HepG2 (cell line): ENCODE results near the gene DVL3. TPM values are rescaled to one million over a fixed set of nuclear protein-coding genes. Genes with fewer than 3 reads are reported as not detected.
A peak's percentile ranks its signal among the peaks of the same experiment; 100 is the strongest.

Experiments
- ARNT2 ChIP-seq: sonication (generic); formaldehyde crosslinking; IDR thresholded peaks from 2 replicates; pipeline ENCODE4 v1.8.0; 2022; ENCODE audit warnings: mild to moderate bottlenecking, low read depth, missing genetic modification reagents, moderate library complexity
- FOXM1 ChIP-seq: sonication (generic); formaldehyde crosslinking; IDR thresholded peaks from 2 replicates; pipeline ENCODE4 v1.5.0; 2020; ENCODE audit warnings: missing genetic modification reagents
- HCFC1 ChIP-seq: fragments of 150-350 bp; IDR thresholded peaks from 2 replicates; pipeline ENCODE4 v1.6.1; 2014; ENCODE audit warnings: low read depth, low read length
- KMT2B ChIP-seq: IDR thresholded peaks from 2 replicates; pipeline ENCODE4 v1.6.1; 2016; ENCODE audit warnings: missing genetic modification reagents, missing compliant biosample characterization
- NFIB ChIP-seq: sonication (generic); formaldehyde crosslinking; IDR thresholded peaks from 2 replicates; pipeline ENCODE4 v1.9.0; 2021; ENCODE audit warnings: missing genetic modification reagents, mild to moderate bottlenecking, borderline replicate concordance
- SP5 ChIP-seq: IDR thresholded peaks from 2 replicates; pipeline ENCODE4 v1.6.1; 2016; ENCODE audit warnings: low read depth, borderline replicate concordance
- ZFP36 ChIP-seq: fragments of 150-350 bp; IDR thresholded peaks from 2 replicates; pipeline ENCODE4 v1.6.1; 2018; ENCODE audit warnings: borderline replicate concordance, low read length, low read depth; ENCODE audit not compliant: partially characterized antibody
- ZFP90 ChIP-seq: sonication (generic); formaldehyde crosslinking; IDR thresholded peaks from 2 replicates; pipeline ENCODE4 v1.8.0; 2022; ENCODE audit warnings: missing genetic modification reagents, mild to moderate bottlenecking, inconsistent platforms, borderline replicate concordance
- ZNF225 ChIP-seq: sonication (generic); formaldehyde crosslinking; IDR thresholded peaks from 2 replicates; pipeline ENCODE4 v1.4.0; 2020; ENCODE audit warnings: mild to moderate bottlenecking, missing genetic modification reagents
- ZZZ3 ChIP-seq: sonication (generic); formaldehyde crosslinking; IDR thresholded peaks from 2 replicates; pipeline ENCODE4 v1.4.0; 2020; ENCODE audit warnings: missing genetic modification reagents, mild to moderate bottlenecking, borderline replicate concordance
- polyA plus RNA-seq, 8 experiments: library from polyadenylated mRNA; depleted of rRNA in 3 of 8; stranded (reverse) in 7 of 8; unstranded in 1 of 8; fragments of >200 nt; fragmentation: Illumina TruSeq in 4 of 8; extraction: Trizol in 4 of 8; gene quantifications; 2 replicates each; pipeline versions ENCODE4 v1.2.1 to v1.2.3, GENCODE V29; 2011 to 2016; ENCODE audit warnings: low read depth in 4 of 8, missing spikeins in 1 of 8, mixed read lengths in 1 of 8; ENCODE audit not compliant: insufficient read depth in 1 of 8
- total RNA-seq, 5 experiments: library from RNA; depleted of rRNA; stranded (reverse); fragments of >200 nt; fragmentation: Illumina TruSeq; extraction: Trizol; gene quantifications; 2 replicates each; pipeline ENCODE4 v1.2.3, GENCODE V29; 2016; ENCODE audit warnings: low read depth in 1 of 5
- TF ChIP-seq, protein P1 (sequence below): sonication (generic); formaldehyde crosslinking; IDR thresholded peaks from 2 replicates; pipeline ENCODE4 v1.5.0; 2020; ENCODE audit warnings: missing genetic modification reagents, mild to moderate bottlenecking, borderline replicate concordance
- TF ChIP-seq, protein P2 (sequence below): sonication (generic); formaldehyde crosslinking; IDR thresholded peaks from 2 replicates; pipeline ENCODE4 v1.4.0; 2020; ENCODE audit warnings: missing genetic modification reagents
- TF ChIP-seq, protein P3 (sequence below): IDR thresholded peaks from 2 replicates; pipeline ENCODE4 v1.6.1; 2016; ENCODE audit warnings: missing biosample characterization, missing genetic modification reagents, low read depth
- TF ChIP-seq, protein P4 (sequence below): sonication (generic); formaldehyde crosslinking; IDR thresholded peaks from 2 replicates; pipeline ENCODE4 v1.5.0; 2020; ENCODE audit warnings: missing genetic modification reagents
- TF ChIP-seq, protein P5 (sequence below): sonication (generic); formaldehyde crosslinking; conservative IDR thresholded peaks from 2 replicates; pipeline ENCODE4 v1.8.1; 2023; ENCODE audit warnings: missing genetic modification reagents
- TF ChIP-seq, protein P6 (sequence below): IDR thresholded peaks from 2 replicates; pipeline ENCODE4 v1.6.1; 2016; ENCODE audit warnings: missing compliant biosample characterization, missing genetic modification reagents, borderline replicate concordance
- TF ChIP-seq, protein P7 (sequence below), 2 experiments: sonication (generic) in 1 of 2; formaldehyde crosslinking in 1 of 2; IDR thresholded peaks; 2 replicates each; pipeline versions ENCODE4 v1.5.1 to v1.6.1; 2011 to 2020; ENCODE audit warnings: borderline replicate concordance in 1 of 2, low read depth in 1 of 2, low read length in 1 of 2, mild to moderate bottlenecking in 1 of 2, missing genetic modification reagents in 1 of 2, moderate library complexity in 1 of 2

DVL3 gene
- total and polyA plus RNA-seq, 2 of the 13 experiments (the other 11 are each of a cell fraction or from before 2014, with no cell fraction given), result 29.0 to 36.1 TPM

DNA sequence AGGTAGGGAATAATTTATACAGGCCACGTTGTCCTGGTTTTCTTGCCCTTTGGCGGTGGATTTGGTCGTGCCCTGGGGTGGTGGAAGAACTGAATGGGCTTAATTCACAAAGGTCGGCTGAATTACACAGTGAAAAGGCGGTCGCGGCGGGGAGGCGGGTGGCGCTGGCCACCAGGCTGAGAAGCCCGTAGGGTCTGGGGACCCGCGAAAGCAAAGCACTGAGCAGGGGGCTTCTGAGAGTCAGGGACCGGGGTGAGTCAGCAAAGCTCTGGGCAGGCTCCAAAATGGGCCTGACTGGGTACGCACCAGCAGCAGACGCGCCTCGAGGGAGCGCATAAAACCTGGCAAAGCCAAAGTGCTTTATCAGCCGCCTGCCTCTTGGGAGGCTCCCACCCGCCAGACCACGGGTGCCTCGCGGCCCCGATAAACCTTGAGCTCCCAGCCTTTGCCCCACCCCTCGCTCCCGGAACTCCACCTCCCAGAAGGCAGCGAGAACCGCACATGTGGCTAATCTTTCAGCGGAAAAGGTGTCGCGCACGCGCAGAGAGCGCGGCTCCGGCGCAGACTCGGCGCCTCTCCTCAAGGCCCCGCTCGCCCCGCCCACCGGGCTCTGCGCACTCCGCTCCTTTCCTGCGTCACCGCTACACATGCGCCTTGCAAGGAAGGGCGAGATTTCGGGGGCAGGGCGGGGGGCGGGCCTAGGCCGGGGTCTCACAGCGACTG is 30.4 kb downstream of the DVL3 start (continued):
- TF ChIP-seq, protein P1, sequence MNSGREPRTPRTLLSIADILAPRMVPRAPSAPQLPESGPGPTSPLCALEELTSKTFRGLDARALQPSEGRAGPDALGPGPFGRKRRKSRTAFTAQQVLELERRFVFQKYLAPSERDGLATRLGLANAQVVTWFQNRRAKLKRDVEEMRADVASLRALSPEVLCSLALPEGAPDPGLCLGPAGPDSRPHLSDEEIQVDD (CRISPR knock-in tag), result no peak
- TF ChIP-seq FOXM1 (CRISPR knock-in tag), result no peak
- TF ChIP-seq SP5, result peak; percentile 47; the same call in 1 of the 2 replicates
- TF ChIP-seq ZNF225 (CRISPR knock-in tag), result no peak
- TF ChIP-seq ZFP36, result no peak
- 0 out of 2 replicates have a peak, but pooled peaks have one; percentile 31 for TF ChIP-seq KMT2B (CRISPR knock-in tag)
- TF ChIP-seq ZZZ3 (CRISPR knock-in tag), result no peak
- TF ChIP-seq, protein P2, sequence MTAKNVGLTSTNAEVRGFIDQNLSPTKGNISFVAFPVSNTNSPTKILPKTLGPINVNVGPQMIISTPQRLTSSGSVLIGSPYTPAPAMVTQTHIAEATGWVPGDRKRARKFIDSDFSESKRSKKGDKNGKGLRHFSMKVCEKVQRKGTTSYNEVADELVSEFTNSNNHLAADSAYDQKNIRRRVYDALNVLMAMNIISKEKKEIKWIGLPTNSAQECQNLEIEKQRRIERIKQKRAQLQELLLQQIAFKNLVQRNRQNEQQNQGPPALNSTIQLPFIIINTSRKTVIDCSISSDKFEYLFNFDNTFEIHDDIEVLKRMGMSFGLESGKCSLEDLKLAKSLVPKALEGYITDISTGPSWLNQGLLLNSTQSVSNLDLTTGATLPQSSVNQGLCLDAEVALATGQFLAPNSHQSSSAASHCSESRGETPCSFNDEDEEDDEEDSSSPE, result peak; percentile 71
- TF ChIP-seq, protein P3, sequence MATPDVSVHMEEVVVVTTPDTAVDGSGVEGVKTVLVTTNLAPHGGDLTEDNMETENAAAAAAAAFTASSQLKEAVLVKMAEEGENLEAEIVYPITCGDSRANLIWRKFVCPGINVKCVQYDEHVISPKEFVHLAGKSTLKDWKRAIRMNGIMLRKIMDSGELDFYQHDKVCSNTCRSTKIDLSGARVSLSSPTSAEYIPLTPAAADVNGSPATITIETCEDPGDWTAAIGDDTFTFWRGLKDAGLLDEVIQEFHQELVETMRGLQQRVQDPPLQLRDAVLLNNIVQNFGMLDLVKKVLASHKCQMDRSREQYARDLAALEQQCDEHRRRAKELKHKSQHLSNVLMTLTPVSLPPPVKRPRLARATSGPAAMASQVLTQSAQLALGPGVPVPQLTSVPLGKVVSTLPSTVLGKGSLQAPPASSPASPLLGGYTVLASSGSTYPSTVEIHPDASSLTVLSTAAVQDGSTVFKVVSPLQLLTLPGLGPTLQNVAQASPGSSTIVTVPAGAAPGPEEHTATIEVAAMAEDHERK (CRISPR knock-in tag), result peak; percentile 61; the same call in 1 of the 2 replicates
- TF ChIP-seq, protein P4, sequence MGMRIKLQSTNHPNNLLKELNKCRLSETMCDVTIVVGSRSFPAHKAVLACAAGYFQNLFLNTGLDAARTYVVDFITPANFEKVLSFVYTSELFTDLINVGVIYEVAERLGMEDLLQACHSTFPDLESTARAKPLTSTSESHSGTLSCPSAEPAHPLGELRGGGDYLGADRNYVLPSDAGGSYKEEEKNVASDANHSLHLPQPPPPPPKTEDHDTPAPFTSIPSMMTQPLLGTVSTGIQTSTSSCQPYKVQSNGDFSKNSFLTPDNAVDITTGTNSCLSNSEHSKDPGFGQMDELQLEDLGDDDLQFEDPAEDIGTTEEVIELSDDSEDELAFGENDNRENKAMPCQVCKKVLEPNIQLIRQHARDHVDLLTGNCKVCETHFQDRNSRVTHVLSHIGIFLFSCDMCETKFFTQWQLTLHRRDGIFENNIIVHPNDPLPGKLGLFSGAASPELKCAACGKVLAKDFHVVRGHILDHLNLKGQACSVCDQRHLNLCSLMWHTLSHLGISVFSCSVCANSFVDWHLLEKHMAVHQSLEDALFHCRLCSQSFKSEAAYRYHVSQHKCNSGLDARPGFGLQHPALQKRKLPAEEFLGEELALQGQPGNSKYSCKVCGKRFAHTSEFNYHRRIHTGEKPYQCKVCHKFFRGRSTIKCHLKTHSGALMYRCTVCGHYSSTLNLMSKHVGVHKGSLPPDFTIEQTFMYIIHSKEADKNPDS (CRISPR knock-in tag), result peak; percentile 72; the same call in 1 of the 2 replicates
- no peak for TF ChIP-seq ZFP90 (CRISPR knock-in tag)
- peak; percentile 79 for TF ChIP-seq HCFC1
- TF ChIP-seq NFIB, result no peak
- TF ChIP-seq, protein P5, sequence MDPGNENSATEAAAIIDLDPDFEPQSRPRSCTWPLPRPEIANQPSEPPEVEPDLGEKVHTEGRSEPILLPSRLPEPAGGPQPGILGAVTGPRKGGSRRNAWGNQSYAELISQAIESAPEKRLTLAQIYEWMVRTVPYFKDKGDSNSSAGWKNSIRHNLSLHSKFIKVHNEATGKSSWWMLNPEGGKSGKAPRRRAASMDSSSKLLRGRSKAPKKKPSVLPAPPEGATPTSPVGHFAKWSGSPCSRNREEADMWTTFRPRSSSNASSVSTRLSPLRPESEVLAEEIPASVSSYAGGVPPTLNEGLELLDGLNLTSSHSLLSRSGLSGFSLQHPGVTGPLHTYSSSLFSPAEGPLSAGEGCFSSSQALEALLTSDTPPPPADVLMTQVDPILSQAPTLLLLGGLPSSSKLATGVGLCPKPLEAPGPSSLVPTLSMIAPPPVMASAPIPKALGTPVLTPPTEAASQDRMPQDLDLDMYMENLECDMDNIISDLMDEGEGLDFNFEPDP (CRISPR knock-in tag), result no peak
- peak; percentile 84 for TF ChIP-seq ARNT2 (CRISPR knock-in tag)
- TF ChIP-seq, protein P6, sequence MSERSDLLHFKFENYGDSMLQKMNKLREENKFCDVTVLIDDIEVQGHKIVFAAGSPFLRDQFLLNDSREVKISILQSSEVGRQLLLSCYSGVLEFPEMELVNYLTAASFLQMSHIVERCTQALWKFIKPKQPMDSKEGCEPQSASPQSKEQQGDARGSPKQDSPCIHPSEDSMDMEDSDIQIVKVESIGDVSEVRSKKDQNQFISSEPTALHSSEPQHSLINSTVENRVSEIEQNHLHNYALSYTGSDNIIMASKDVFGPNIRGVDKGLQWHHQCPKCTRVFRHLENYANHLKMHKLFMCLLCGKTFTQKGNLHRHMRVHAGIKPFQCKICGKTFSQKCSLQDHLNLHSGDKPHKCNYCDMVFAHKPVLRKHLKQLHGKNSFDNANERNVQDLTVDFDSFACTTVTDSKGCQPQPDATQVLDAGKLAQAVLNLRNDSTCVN, result no peak; the same call in 1 of the 2 replicates
- TF ChIP-seq, protein P7, sequence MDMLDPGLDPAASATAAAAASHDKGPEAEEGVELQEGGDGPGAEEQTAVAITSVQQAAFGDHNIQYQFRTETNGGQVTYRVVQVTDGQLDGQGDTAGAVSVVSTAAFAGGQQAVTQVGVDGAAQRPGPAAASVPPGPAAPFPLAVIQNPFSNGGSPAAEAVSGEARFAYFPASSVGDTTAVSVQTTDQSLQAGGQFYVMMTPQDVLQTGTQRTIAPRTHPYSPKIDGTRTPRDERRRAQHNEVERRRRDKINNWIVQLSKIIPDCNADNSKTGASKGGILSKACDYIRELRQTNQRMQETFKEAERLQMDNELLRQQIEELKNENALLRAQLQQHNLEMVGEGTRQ (IDR thresholded peaks at IDR 0.05; ENCODE audit: low read depth, low read length), result peak; percentile 42; the same call in 1 of the 2 replicates
- TF ChIP-seq, protein P7 (CRISPR knock-in tag; IDR thresholded peaks at IDR 0.05; ENCODE audit: borderline replicate concordance), result peak; percentile 67; the same call in 1 of the 2 replicates
